ENCODE data around the gene RPL22L1.
"Not testable (repeated sequence)": the region's sequence is repeated elsewhere in the genome, so short reads cannot be mapped to it uniquely, and the experiment has no call there.

The RPL22L1 gene

DNA sequence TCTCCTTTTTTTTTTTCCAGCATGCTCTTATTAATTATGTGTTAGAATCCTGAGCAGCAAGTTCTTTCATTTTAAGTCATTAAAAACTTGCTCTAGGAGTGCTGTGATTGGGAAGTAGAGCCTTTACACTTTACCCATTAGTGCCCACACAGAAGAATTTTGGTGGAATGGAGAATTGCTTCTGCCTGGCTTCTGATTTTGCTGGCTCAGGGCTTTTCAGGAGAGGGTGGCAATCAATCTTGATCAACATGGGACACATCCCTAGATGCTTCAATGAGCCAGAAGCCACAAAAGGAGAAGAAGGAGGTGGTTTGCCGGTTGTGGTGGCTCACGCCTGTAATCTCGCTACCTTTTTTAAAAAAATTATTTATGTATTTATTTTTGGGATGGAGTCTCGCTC is 39.4 kb downstream of the RPL22L1 start:
- no peak for DNase-seq (ENCODE audit: low read depth in 3 of 3, low spot score in 1 of 3)

DNA sequence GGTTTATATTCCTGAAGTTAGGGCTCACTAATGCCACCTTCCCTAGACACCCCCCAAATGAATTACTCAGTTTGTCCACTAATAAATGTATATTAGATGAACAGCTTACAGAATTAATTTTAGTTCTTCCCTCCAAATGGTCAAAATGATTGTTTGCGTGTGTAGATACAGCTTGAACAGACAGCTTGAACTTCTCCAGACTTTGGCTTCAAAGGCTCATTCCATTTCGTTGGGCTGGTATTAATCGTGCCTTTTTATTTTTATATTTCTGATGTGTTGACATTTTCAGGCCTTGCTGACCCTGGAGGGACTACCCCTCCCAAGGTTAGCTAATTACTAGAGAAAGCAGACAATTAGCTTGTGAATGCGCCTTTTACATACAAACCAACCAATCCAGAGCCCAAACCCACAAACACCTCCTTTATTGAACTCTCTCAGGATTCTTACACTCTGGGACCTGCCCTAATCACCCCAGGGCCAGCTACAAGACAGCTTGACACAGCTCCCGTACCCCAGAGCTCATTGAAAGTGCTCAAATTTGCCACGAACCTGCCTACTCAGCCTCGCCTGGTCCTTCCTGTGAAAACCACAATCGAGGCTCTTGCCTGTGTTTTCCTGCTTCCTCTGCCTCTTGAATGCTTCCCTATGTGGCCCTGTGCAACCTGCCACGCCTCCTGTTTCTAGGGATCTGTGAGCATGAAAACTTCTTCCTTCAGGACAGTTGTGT is 40.3 kb downstream of the RPL22L1 start:
- DNase-seq (ENCODE audit: low read depth in 3 of 3, low spot score in 1 of 3), result no peak

DNA sequence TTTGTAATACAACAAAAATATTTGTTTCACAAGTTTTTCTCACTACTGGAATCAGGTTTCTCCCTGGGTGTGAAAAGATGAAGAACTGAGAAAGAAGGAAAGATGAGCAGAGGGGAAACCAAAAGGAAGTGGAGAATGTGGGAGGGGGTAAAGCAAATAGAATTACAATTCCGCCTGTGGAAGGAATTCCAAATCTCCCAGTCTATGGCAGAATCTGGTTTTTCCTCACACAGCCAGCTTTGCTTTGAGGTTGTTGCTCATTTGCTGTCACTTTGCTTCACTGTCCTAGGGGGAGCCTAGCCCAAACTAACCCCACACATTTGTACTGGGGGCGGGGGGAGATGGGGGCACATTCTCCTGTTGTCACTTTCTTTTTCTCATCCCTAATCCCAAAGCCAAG is 43.9 kb downstream of the RPL22L1 start:
- DNase-seq (ENCODE audit: low read depth in 3 of 3, low spot score in 1 of 3), result no peak

DNA sequence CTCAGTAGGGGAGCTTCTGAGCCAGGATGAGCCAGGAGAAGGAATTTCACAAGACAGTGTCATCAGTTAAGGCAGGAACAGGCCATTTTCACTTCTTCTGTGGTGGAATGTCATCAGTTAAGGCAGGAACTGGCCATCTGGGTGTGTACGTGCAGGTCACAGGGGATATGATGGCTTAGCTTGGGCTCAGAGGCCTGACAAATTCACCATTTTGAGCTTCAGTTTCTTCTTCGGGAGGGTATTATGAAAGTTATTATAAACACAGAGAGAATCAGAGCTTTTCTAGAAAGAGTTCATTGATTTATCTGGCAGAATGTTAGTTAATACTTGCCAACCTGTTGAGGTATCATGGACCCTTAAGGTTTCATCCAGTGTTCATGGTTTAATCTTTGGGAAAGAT is 46.4 kb downstream of the RPL22L1 start:
- not testable (repeated sequence) for DNase-seq (ENCODE audit: low read depth in 3 of 3, low spot score in 1 of 3)

DNA sequence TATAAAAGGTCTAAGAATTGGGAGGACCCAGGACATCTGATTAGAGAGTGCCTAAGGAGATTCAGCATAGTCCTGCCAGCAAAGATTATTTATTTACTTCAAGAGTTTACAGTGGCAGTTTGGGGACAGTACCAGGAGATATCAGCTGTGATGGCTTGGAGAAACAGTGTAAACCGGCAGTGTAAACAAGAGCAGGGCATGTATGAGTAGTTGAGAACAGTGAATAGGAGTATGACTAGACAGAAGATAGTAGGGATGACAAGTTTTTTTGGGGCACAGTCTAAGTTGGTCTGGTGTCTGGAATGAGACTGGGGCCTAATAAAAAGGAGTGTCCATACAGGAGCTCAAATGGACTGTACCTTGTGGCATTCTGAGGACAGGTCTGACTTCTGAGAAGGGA is 51.7 kb downstream of the RPL22L1 start:
- not testable (repeated sequence) for DNase-seq (ENCODE audit: low read depth in 3 of 3, low spot score in 1 of 3)

DNA sequence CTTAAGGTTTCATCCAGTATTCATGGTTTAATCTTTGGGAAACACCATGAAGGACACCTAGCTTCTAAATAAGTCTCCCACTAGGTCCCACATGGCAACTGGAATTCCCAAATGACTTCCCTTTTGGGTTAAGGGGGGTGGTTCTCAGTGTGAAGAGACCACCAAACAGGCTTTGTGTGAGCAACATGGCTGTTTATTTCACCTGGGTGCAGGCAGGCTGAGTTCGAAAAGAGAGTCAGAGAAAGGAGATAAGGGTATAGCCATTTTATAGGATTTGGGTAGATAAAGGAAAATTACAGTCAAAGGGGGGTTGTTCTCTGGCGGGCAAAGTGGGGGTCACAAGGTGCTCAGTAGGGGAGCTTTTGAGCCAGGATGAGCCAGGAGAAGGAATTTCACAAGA is 52.5 kb downstream of the RPL22L1 start:
- not testable (repeated sequence) for DNase-seq (ENCODE audit: low read depth in 3 of 3, low spot score in 1 of 3)

DNA sequence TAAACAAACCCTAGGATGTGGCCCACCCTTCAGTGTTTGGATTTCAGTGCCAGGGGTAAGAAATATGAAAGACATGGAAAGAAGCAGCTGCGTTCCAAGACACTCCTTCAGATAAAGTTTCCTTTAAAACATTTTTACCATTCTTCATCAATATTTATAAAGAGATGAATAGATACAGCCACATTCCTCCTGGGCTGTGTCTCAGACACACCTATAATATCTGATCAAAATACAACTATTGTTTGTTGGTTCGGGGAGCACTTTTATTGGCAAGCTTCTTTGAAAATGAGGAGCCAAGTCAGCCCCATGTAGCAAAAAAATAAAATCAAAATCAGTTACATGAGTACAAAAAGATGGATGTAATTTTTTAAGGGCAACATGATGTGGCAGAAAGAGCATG is 53.2 kb downstream of the RPL22L1 start:
- no peak for DNase-seq (ENCODE audit: low read depth in 3 of 3, low spot score in 1 of 3)

DNA sequence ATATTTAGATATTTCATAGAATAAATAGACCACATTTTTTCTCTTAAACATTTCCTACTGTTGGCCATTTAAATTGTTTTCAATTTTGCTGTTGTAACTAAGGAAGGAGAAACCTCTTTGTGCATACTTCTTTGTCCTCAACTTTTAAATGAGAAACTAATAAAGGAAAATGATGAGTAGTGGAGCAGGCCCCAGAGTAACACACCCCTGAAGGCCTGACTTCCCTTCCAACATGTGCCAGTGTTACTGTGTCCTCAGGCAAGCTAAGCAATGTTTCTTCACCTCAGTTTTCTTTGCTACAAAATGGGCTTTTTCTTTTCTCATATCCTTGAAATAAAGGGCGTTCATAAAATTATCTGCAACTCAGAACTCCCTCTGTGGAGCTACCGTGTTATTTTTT is 53.7 kb downstream of the RPL22L1 start:
- no peak for DNase-seq (ENCODE audit: low read depth in 3 of 3, low spot score in 1 of 3)

DNA sequence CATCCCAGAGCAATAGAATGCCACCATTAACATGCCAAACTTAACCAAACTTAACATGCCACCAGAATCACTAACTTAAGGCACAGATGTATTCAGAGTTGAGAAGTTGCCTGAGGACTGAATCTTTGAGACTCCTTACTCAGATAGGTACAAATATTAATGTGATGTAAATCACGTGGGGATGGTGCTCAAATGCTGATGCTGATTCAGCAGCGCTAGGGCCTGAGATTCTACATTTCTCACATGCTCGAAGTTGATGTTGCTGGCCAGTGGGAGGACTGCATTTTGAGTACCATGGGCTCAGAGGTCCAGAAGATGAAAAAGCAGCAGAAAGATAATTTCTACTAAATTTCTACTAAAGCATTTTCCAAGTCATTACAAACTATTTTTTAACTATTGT is 54.1 kb downstream of the RPL22L1 start:
- DNase-seq (ENCODE audit: low read depth in 3 of 3, low spot score in 1 of 3), result no peak

DNA sequence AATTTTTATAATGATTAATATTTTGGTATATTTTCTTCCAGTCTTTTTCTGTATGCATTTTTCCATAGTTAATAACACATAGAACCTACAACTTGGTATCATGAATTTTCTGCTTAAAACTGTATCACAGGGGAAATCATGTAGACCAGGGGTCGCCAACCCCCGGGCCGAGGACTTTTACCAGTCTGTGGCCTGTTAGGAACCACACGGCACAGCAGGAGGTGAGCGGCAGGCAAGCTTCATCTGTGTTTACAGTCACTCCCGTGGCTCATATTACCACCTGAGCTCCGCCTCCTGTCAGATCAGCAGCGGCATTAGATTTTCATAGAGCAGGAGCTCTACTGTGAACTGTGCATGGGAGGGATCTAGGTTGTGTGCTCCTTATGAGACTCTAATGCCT is 54.7 kb downstream of the RPL22L1 start:
- no peak for DNase-seq (ENCODE audit: low read depth in 3 of 3, low spot score in 1 of 3)

All from stimulated activated CD4-positive, alpha-beta T cell treated with anti-CD3 and anti-CD28 coated beads, TNF-alpha, amount 100 ng/mL, for 1 hour (primary cell).